GM12878 (cell line): ENCODE results near the gene ARHGEF11. TPM values are rescaled to one million over a fixed set of nuclear protein-coding genes. Genes with fewer than 3 reads are reported as not detected.

Source experiments
- ATAC-seq: fragments of 200-7000 bp; cut with Tn5 transposase; 3 replicates; pipeline ENCODE4 v1.9.1; 2020; ENCODE audit warnings: mild to moderate bottlenecking, moderate library complexity
- BruUV-seq: library from RNA; stranded (reverse); fragments of 400-500 nt; replicated peaks from 2 replicates; lab custom pipeline; 2021; lab: Mats Ljungman, UMichigan
- CTCF ChIA-PET: fragments of 300-600 bp; sonication (Branson Sonifier 250); formaldehyde crosslinking; extraction: SDS; loops from one replicate; lab custom pipeline; 2021; ENCODE audit warnings: inconsistent platforms; lab: Yijun Ruan, JAX
- POLR2A ChIA-PET: fragments of 350-600 bp; formaldehyde crosslinking; extraction: SDS; loops from one replicate; lab custom pipeline; 2021; ENCODE audit warnings: inconsistent platforms; lab: Charles Lee
- RAD21 ChIA-PET: fragments of 300-600 bp; sonication (Branson Sonifier 250); formaldehyde crosslinking; loops from one replicate; lab custom pipeline; 2023; ENCODE audit warnings: antibody characterized with exemption; ENCODE audit not compliant: unreplicated experiment; lab: Charles Lee
- SMC1A ChIA-PET: fragments of 300-600 bp; sonication (Branson Sonifier 250); formaldehyde crosslinking; loops from one replicate; lab custom pipeline; 2023; ENCODE audit not compliant: unreplicated experiment, uncharacterized antibody; lab: Charles Lee
- DNase-seq: peaks from one replicate; pipeline ENCODE4 v3.0.0-alpha.2; 2011; ENCODE audit warnings: low read depth, low spot score
- FAIRE-seq: peaks from 3 replicates; lab custom pipeline; 2011; peaks lifted over from hg19 to GRCh38; lab: Jason Lieb, UNC
- H2AFZ ChIP-seq: 2 replicates; pipeline ENCODE4 v1.6.0; 2011; ENCODE audit warnings: low read depth, low read length, control low read depth; ENCODE audit not compliant: control insufficient read depth
- H3K27ac ChIP-seq: 2 replicates; pipeline ENCODE4 v1.5.1; 2011; ENCODE audit warnings: control low read depth; ENCODE audit not compliant: control insufficient read depth, insufficient read depth
- H3K27me3 ChIP-seq, 2 experiments: replicated peaks in 1 of 2; 2 replicates each; pipeline versions ENCODE4 v1.6.0 to v1.6.1; 2011; ENCODE audit warnings: low read length in 1 of 2; ENCODE audit not compliant: control insufficient read depth in 2 of 2, insufficient read depth in 2 of 2
- H3K36me3 ChIP-seq, 2 experiments: 2 replicates each; pipeline ENCODE4 v1.5.1; 2011; ENCODE audit warnings: low read length in 1 of 2; ENCODE audit not compliant: control insufficient read depth in 2 of 2, insufficient read depth in 2 of 2
- H3K4me1 ChIP-seq: 2 replicates; pipeline ENCODE4 v1.6.1; 2011; ENCODE audit warnings: mild to moderate bottlenecking, low read length, moderate library complexity, mixed read lengths; ENCODE audit not compliant: control insufficient read depth, insufficient read depth
- H3K4me2 ChIP-seq: 2 replicates; pipeline ENCODE4 v1.6.0; 2011; ENCODE audit warnings: control low read depth; ENCODE audit not compliant: control insufficient read depth, insufficient read depth
- H3K4me3 ChIP-seq: fragments of 200-600 bp; sonication (generic); 2 replicates; pipeline ENCODE4 v1.5.1; 2016
- H3K79me2 ChIP-seq: 2 replicates; pipeline ENCODE4 v1.6.0; 2011; ENCODE audit warnings: low read length; ENCODE audit not compliant: control insufficient read depth, insufficient read depth
- H3K9ac ChIP-seq: 2 replicates; pipeline ENCODE4 v1.8.0; 2011; ENCODE audit warnings: low read length, control low read depth, mixed read lengths; ENCODE audit not compliant: control insufficient read depth, insufficient read depth
- H3K9me3 ChIP-seq: replicated peaks from 3 replicates; pipeline ENCODE4 v1.5.1; 2011; ENCODE audit warnings: mild to moderate bottlenecking, low read length; ENCODE audit not compliant: control insufficient read depth, insufficient read depth
- H4K20me1 ChIP-seq: 2 replicates; pipeline ENCODE4 v1.6.0; 2011; ENCODE audit not compliant: control insufficient read depth, insufficient read depth
- E4F1 ChIP-seq: fragments of 450-650 bp; IDR thresholded peaks from 2 replicates; pipeline ENCODE4 v1.6.1; 2018; ENCODE audit warnings: borderline replicate concordance, mild to moderate bottlenecking; ENCODE audit not compliant: partially characterized antibody
- FOXK2 ChIP-seq: fragments of 450-650 bp; IDR thresholded peaks from 2 replicates; pipeline ENCODE4 v1.6.1; 2017; ENCODE audit warnings: mild to moderate bottlenecking, moderate library complexity
- IKZF2 ChIP-seq, 2 experiments: fragments of 450-650 bp; IDR thresholded peaks; 2 replicates each; pipeline ENCODE4 v1.6.1; 2017; ENCODE audit warnings: mild to moderate bottlenecking in 2 of 2, moderate library complexity in 2 of 2
- IRF4 ChIP-seq: IDR thresholded peaks from 2 replicates; pipeline ENCODE4 v1.6.1; 2011; ENCODE audit warnings: low read depth, low read length
- NFIC ChIP-seq: IDR thresholded peaks from 2 replicates; pipeline ENCODE4 v1.6.1; 2012; ENCODE audit warnings: low read depth, mild to moderate bottlenecking, inconsistent platforms, low read length, moderate library complexity
- NFYA ChIP-seq: IDR thresholded peaks from 2 replicates; pipeline ENCODE4 v1.6.1; 2011; ENCODE audit warnings: low read depth, mild to moderate bottlenecking, low read length, improper control_type of control experiment, borderline replicate concordance
- PML ChIP-seq: IDR thresholded peaks from 2 replicates; pipeline ENCODE4 v1.6.1; 2012; ENCODE audit warnings: low read length, inconsistent platforms
- POLR2AphosphoS2 ChIP-seq: IDR thresholded peaks from 2 replicates; pipeline ENCODE4 v1.6.1; 2011; ENCODE audit warnings: low read depth, mild to moderate bottlenecking, low read length, improper control_type of control experiment, moderate library complexity
- POU2F2 ChIP-seq: IDR thresholded peaks from 3 replicates; pipeline ENCODE4 v1.6.1; 2011; ENCODE audit warnings: low read depth, mild to moderate bottlenecking, low read length, borderline replicate concordance
- SIN3A ChIP-seq: IDR thresholded peaks from 2 replicates; pipeline ENCODE4 v1.6.1; 2012; ENCODE audit warnings: low read depth, low read length, improper control_type of control experiment
- SMC3 ChIP-seq: IDR thresholded peaks from 2 replicates; pipeline ENCODE4 v1.6.1; 2011; ENCODE audit warnings: low read length, improper control_type of control experiment, borderline replicate concordance
- SUPT20H ChIP-seq: IDR thresholded peaks from 2 replicates; pipeline ENCODE4 v1.6.1; 2011; ENCODE audit warnings: low read depth, mild to moderate bottlenecking, low read length, moderate library complexity, borderline replicate concordance; ENCODE audit not compliant: control insufficient read depth
- TCF12 ChIP-seq: IDR thresholded peaks from 2 replicates; pipeline ENCODE4 v1.6.1; 2011; ENCODE audit warnings: low read depth, mild to moderate bottlenecking, low read length
- WGBS: methylation state at CpG from one replicate; pipeline ENCODE4 v1.1.6; 2016; ENCODE audit warnings: low lambda C conversion rate; ENCODE audit not compliant: insufficient replicate concordance, insufficient coverage; ENCODE audit errors: missing lambda C conversion rate; 5-methylcytosine and 5-hydroxymethylcytosine counted together
- in situ Hi-C: fragments of 300-500 bp; cut with MboI; formaldehyde crosslinking; loops from 9 replicates; pipeline ENCODE4 v1.14.3; 2018; ENCODE audit warnings: mixed read lengths
- intact Hi-C: fragments of 100-400 bp; cut with micrococcal nuclease; formaldehyde crosslinking; loops from one replicate; pipeline ENCODE4 v1.14.2; 2022; ENCODE audit not compliant: unreplicated experiment
- polyA plus RNA-seq, 11 experiments: library from polyadenylated mRNA; depleted of rRNA in 4 of 11; unstranded in 6 of 11; stranded (reverse) in 5 of 11; fragments of >200 nt; fragmentation: Nextera tagmentation in 4 of 11; fragmentation: Illumina TruSeq in 1 of 11; extraction: Ambion mirVana in 4 of 11; extraction: Trizol in 1 of 11; gene quantifications; 1 replicate in 1 of 11; 2 replicates in 10 of 11; pipeline versions ENCODE4 v1.2.1 to v1.2.3, GENCODE V29; 2011 to 2016; ENCODE audit warnings: inconsistent platforms in 2 of 11, missing spikeins in 2 of 11, low read depth in 1 of 11
- total RNA-seq, 4 experiments: library from RNA; depleted of rRNA in 3 of 4; stranded (reverse); fragments of >200 nt in 3 of 4; fragmentation: Illumina TruSeq in 1 of 4; extraction: Trizol in 1 of 4; gene quantifications; 2 replicates each; pipeline versions ENCODE4 v1.2.1 to v1.2.3, GENCODE V29; 2013 to 2021

ARHGEF11 gene
- total and polyA plus RNA-seq, 10 of the 15 experiments (the other 5 are each of a cell fraction or from before 2014, with no cell fraction given) = 0.05 to 12.7 (median 1.8) TPM

- H4K20me1 ChIP-seq = no peaks in the 10 kb centered on the region
- ChIA-PET SMC1A (no interaction called here), RAD21 (no interaction called here), CTCF (interaction anchor here (0.5 to 0.8 kb wide), 3 partner anchors 18 to 241 kb away, joined by 3 to 5 read pairs (median 3); no protein-coding TSS in a partner anchor), POLR2A (no interaction called here)
- no peaks in the 10 kb centered on the region for H3K4me1 ChIP-seq
- intact Hi-C loops = no loop called here
- no peak overlapping the region for H3K4me2 ChIP-seq
- no peak overlapping the region for H2AFZ ChIP-seq
- ATAC-seq (no peak), FAIRE-seq (no peak), DNase-seq (no peak)
- no peak overlapping the region for H3K9ac ChIP-seq
- peaks cover 7 to 18% of the 10 kb centered on the region in 2 experiments for H3K27me3 ChIP-seq
- no peak overlapping the region for H3K27ac ChIP-seq
- BruUV-seq = no TSS peak
- no peak overlapping the region for H3K4me3 ChIP-seq
- TF ChIP-seq E4F1 (no peak), IRF4 (no peak), TCF12 (no peak), PML (no peak), FOXK2 (no peak), SUPT20H (no peak), POU2F2 (no peak), IKZF2 (IDR thresholded peaks at IDR 0.05) (no peak), NFYA (no peak), SMC3 (no peak), NFIC (no peak), SIN3A (no peak), POLR2AphosphoS2 (no peak)
- 32% methylated on average over 6 of the region's 6 CpGs for WGBS
- no peaks in the 10 kb centered on the region for H3K36me3 ChIP-seq
- H3K9me3 ChIP-seq = no peaks in the 10 kb centered on the region
- in situ Hi-C loops = no loop called here
- no peaks in the 10 kb centered on the region for H3K79me2 ChIP-seq
These were observed 115.8 kb downstream of the ARHGEF11 start for GRCh38 chr1:156929596-156930238.
